IMR-90 (cell line): Measurements from ENCODE around the gene C5AR1. TPM values are rescaled to one million over a fixed set of nuclear protein-coding genes. Genes with fewer than 3 reads are reported as not detected.

Experiments
- ATAC-seq: fragments of 200-7000 bp; cut with Tn5 transposase; 2 replicates; pipeline ENCODE4 v1.9.1; 2020; ENCODE audit warnings: low read depth, mild to moderate bottlenecking, moderate library complexity
- BruUV-seq: library from RNA; stranded (reverse); fragments of 400-500 nt; replicated peaks from 2 replicates; lab custom pipeline; 2021; lab: Mats Ljungman, UMichigan
- CTCF ChIA-PET: fragments of 300-600 bp; formaldehyde crosslinking; extraction: SDS; loops from one replicate; lab custom pipeline; 2021; ENCODE audit warnings: antibody characterized with exemption; lab: Yijun Ruan, JAX
- POLR2A ChIA-PET: fragments of 300-600 bp; sonication (Branson Sonifier 250); formaldehyde crosslinking; loops from one replicate; lab custom pipeline; 2022; ENCODE audit warnings: antibody characterized with exemption; ENCODE audit not compliant: unreplicated experiment; lab: Charles Lee
- DNase-seq: peaks from one replicate; pipeline ENCODE4 v3.0.0; 2013
- H2AFZ ChIP-seq: replicated peaks from 2 replicates; pipeline ENCODE3; 2013; ENCODE audit warnings: low read length, mild to moderate bottlenecking; ENCODE audit not compliant: poor library complexity
- H2AK5ac ChIP-seq: 2 replicates; pipeline ENCODE4 v1.6.1; 2013; ENCODE audit warnings: low read depth, low read length, inconsistent platforms
- H2AK9ac ChIP-seq: replicated peaks from 2 replicates; pipeline ENCODE3; 2013; ENCODE audit warnings: mild to moderate bottlenecking, low read depth, low read length, moderate library complexity; ENCODE audit not compliant: poor library complexity
- H2BK120ac ChIP-seq: 2 replicates; pipeline ENCODE4 v1.6.1; 2013; ENCODE audit warnings: low read depth, low read length, inconsistent platforms
- H2BK15ac ChIP-seq: 3 replicates; pipeline ENCODE4 v1.6.1; 2013; ENCODE audit warnings: low read depth, low read length, inconsistent platforms
- H2BK20ac ChIP-seq: 2 replicates; pipeline ENCODE4 v1.6.1; 2013; ENCODE audit warnings: low read depth, mild to moderate bottlenecking, inconsistent platforms, low read length, moderate library complexity
- H2BK5ac ChIP-seq: 2 replicates; pipeline ENCODE4 v1.6.1; 2013; ENCODE audit warnings: mild to moderate bottlenecking, low read depth, low read length, inconsistent platforms; ENCODE audit not compliant: poor library complexity, severe bottlenecking
- H3K14ac ChIP-seq: replicated peaks from 2 replicates; pipeline ENCODE4 v1.6.1; 2013; ENCODE audit warnings: low read depth, low read length, inconsistent platforms
- H3K18ac ChIP-seq: 2 replicates; pipeline ENCODE4 v1.6.1; 2013; ENCODE audit warnings: low read depth, low read length, control low read depth
- H3K23ac ChIP-seq: 2 replicates; pipeline ENCODE4 v1.6.1; 2013; ENCODE audit warnings: low read depth, low read length, inconsistent platforms
- H3K27ac ChIP-seq: 2 replicates; pipeline ENCODE4 v1.5.1; 2013; ENCODE audit warnings: mild to moderate bottlenecking, control low read depth, low read length; ENCODE audit not compliant: insufficient read depth
- H3K27me3 ChIP-seq: 2 replicates; pipeline ENCODE4 v1.6.1; 2013; ENCODE audit warnings: low read length; ENCODE audit not compliant: control insufficient read depth, insufficient read depth
- H3K36me3 ChIP-seq: 2 replicates; pipeline ENCODE4 v1.6.1; 2013; ENCODE audit warnings: low read length, mixed read lengths; ENCODE audit not compliant: control insufficient read depth, insufficient read depth
- H3K4ac ChIP-seq: 2 replicates; pipeline ENCODE4 v1.6.1; 2013; ENCODE audit warnings: low read depth, low read length, inconsistent platforms
- H3K4me1 ChIP-seq: 2 replicates; pipeline ENCODE4 v1.6.1; 2013; ENCODE audit warnings: low read length, mixed read lengths; ENCODE audit not compliant: control insufficient read depth, insufficient read depth
- H3K4me2 ChIP-seq: 2 replicates; pipeline ENCODE4 v1.6.1; 2013; ENCODE audit warnings: low read depth, mild to moderate bottlenecking, control low read depth, low read length, moderate library complexity
- H3K4me3 ChIP-seq: 2 replicates; pipeline ENCODE4 v1.5.1; 2013; ENCODE audit warnings: low read depth, mild to moderate bottlenecking, control low read depth, low read length, moderate library complexity; ENCODE audit not compliant: insufficient read depth
- H3K56ac ChIP-seq: 2 replicates; pipeline ENCODE4 v1.6.1; 2013; ENCODE audit warnings: low read length, inconsistent platforms; ENCODE audit not compliant: insufficient read depth; ENCODE audit errors: extremely low read depth
- H3K79me1 ChIP-seq, 2 experiments: 2 replicates each; pipeline ENCODE4 v1.6.1; 2013; ENCODE audit warnings: low read length in 2 of 2, inconsistent platforms in 1 of 2, low read depth in 1 of 2
- H3K9ac ChIP-seq: 2 replicates; pipeline ENCODE4 v1.6.1; 2013; ENCODE audit warnings: low read depth, low read length, control low read depth
- H3K9me1 ChIP-seq: 2 replicates; pipeline ENCODE4 v1.6.1; 2013; ENCODE audit warnings: low read length, inconsistent platforms; ENCODE audit not compliant: insufficient read depth
- H3K9me3 ChIP-seq: 2 replicates; pipeline ENCODE4 v1.6.1; 2013; ENCODE audit warnings: low read length; ENCODE audit not compliant: control insufficient read depth, insufficient read depth
- H4K20me1 ChIP-seq: 2 replicates; pipeline ENCODE4 v1.6.1; 2013; ENCODE audit warnings: low read length, inconsistent platforms; ENCODE audit not compliant: insufficient read depth
- H4K5ac ChIP-seq: 2 replicates; pipeline ENCODE4 v1.6.1; 2013; ENCODE audit warnings: mild to moderate bottlenecking, low read depth, low read length, control low read depth
- H4K8ac ChIP-seq, 2 experiments: 2 replicates each; pipeline ENCODE4 v1.6.1; 2013; ENCODE audit warnings: low read depth in 2 of 2, low read length in 2 of 2, control low read depth in 1 of 2, inconsistent platforms in 1 of 2
- H4K91ac ChIP-seq: 2 replicates; pipeline ENCODE4 v1.6.1; 2013; ENCODE audit warnings: low read depth, low read length, inconsistent platforms; ENCODE audit not compliant: insufficient read depth
- BHLHE40 ChIP-seq: fragments of 150-350 bp; IDR thresholded peaks from 2 replicates; pipeline ENCODE4 v1.6.1; 2016; ENCODE audit warnings: mild to moderate bottlenecking, low read depth, low read length
- FOS ChIP-seq: fragments of 150-350 bp; IDR thresholded peaks from 2 replicates; pipeline ENCODE4 v1.6.1; 2016; ENCODE audit warnings: low read depth, low read length
- MAFK ChIP-seq: IDR thresholded peaks from 2 replicates; pipeline ENCODE4 v1.6.1; 2012; ENCODE audit warnings: low read depth, low read length, improper control_type of control experiment
- POLR2A ChIP-seq: IDR thresholded peaks from 2 replicates; pipeline ENCODE4 v1.6.1; 2012; ENCODE audit warnings: mild to moderate bottlenecking, low read depth, low read length
- SMC3 ChIP-seq: fragments of 150-350 bp; IDR thresholded peaks from 2 replicates; pipeline ENCODE4 v1.6.1; 2016; ENCODE audit warnings: low read depth, mild to moderate bottlenecking, antibody characterized with exemption, low read length, moderate library complexity
- WGBS, 2 experiments: methylation state at CpG; one replicate each; pipeline versions ENCODE4 v1.1.5 to v1.1.7; 2013; ENCODE audit warnings: missing lambda C conversion rate in 2 of 2; ENCODE audit not compliant: insufficient read length in 1 of 2; ENCODE audit errors: extremely low coverage in 2 of 2; 5-methylcytosine and 5-hydroxymethylcytosine counted together
- dilution Hi-C: fragments of 300-500 bp; cut with HindIII; formaldehyde crosslinking; loops from one replicate; pipeline ENCODE4 v1.14.3; 2018; ENCODE audit warnings: low sequenced_read_pairs; ENCODE audit not compliant: unreplicated experiment
- in situ Hi-C: fragments of 300-500 bp; cut with MboI; formaldehyde crosslinking; loops from 3 replicates; pipeline ENCODE4 v1.14.3; 2019; ENCODE audit warnings: low sequenced_read_pairs, inconsistent platforms, mixed read lengths
- intact Hi-C: fragments of 100-400 bp; cut with micrococcal nuclease; formaldehyde crosslinking; loops from 2 replicates; pipeline ENCODE4 v1.10.0; 2022
- polyA plus RNA-seq, 3 experiments: library from polyadenylated mRNA; depleted of rRNA; stranded (reverse); fragments of >200 nt; gene quantifications; 2 replicates each; pipeline ENCODE4 v1.2.3, GENCODE V29; 2012; ENCODE audit warnings: low replicate concordance in 1 of 3
- total RNA-seq: library from RNA; depleted of rRNA; stranded (reverse); fragments of >200 nt; gene quantifications from 2 replicates; pipeline ENCODE4 v1.2.3, GENCODE V29; 2012
- TF ChIP-seq, protein P1 (sequence below): fragments of 150-350 bp; IDR thresholded peaks from 2 replicates; pipeline ENCODE4 v1.6.1; 2016; ENCODE audit warnings: low read depth, mild to moderate bottlenecking, low read length, moderate library complexity, borderline replicate concordance

C5AR1 gene
- total and polyA plus RNA-seq, 2 of the 4 experiments (the other 2 are of a cell fraction): under 0.01 to 1.0 TPM

DNA sequence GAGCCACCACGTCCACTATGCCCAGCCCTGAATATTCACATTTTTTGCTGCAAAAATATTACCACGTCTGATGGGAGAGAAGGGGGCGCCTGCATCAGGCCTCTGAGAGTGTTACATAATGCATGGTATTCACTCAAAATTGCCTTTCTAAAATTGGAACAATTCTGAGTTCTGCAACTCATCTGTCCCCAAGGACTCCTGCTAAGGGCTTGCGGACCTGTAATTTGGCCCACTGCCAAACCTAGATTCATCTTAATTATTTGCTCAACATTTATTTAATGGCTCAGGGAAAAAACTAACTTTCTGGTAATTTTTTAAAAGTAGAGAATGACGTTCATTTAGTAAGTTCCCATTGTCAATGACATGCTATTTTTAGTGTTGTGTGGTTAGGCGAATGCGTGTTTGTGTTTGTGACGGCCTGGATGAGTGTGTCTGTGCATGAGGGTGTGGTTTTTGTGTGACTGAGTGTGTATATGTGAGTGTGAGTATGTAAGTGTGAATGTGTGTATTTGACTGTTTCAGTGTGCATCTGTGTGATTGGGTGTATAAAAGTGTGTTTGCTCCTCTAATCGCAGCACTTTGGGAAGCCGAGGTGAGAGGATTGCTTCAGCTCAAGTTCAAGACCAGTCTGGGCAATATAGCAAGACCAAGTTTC lies 26.1 kb upstream of the C5AR1 start:
- Histone ChIP-seq H3K36me3 (no peaks in the 10 kb centered on the region), H4K8ac (no peak overlapping the region), H2AK9ac (no peak overlapping the region), H2AFZ (no peak overlapping the region), H3K27ac (no peak overlapping the region), H2BK120ac (no peak overlapping the region), H3K9me1 (peaks cover 3% of the 10 kb centered on the region; the same call in 1 of the 2 replicates), H2BK20ac (no peak overlapping the region), H3K9ac (no peak overlapping the region), H3K4me3 (no peak overlapping the region), H2BK15ac (no peak overlapping the region), H4K20me1 (no peaks in the 10 kb centered on the region), H3K79me1 (peaks cover 2 to 9% of the 10 kb centered on the region in 2 experiments; a peak in 3 of 4 replicates), H3K56ac (no peak overlapping the region), H3K4me2 (no peak overlapping the region), H3K23ac (no peak overlapping the region), H3K4ac (no peak overlapping the region), H4K91ac (no peak overlapping the region), H3K18ac (no peak overlapping the region), H3K14ac (no peak overlapping the region), H3K9me3 (no peaks in the 10 kb centered on the region), H4K5ac (no peak overlapping the region), H3K27me3 (no peaks in the 10 kb centered on the region), H2AK5ac (peak overlapping the region; percentile 53; the same call in 1 of the 2 replicates), H2BK5ac (no peak overlapping the region), H3K4me1 (no peaks in the 10 kb centered on the region)
- in situ Hi-C loops (loop anchor here (25.0 kb wide), 1 partner anchor 429 kb away; the partner anchor contains the start of gene EHD2), intact Hi-C loops (loop anchor here (1.0 kb wide), 2 partner anchors 108 to 144 kb away; no protein-coding TSS in a partner anchor), dilution Hi-C loops (no loop called here)
- ChIA-PET CTCF (interaction anchor here (1.2 kb wide), 1 partner anchor 8 kb away, joined by 3 read pairs; no protein-coding TSS in a partner anchor), POLR2A (no interaction called here)
- no TSS peak for BruUV-seq
- 77% methylated on average over 6 of the region's 10 CpGs; no CpG with 5 or more reads in 1 of the 2 experiments for WGBS, 2 experiments
- DNase-seq (no peak), ATAC-seq (no peak)
- TF ChIP-seq MAFK (no peak), BHLHE40 (no peak), FOS (no peak), POLR2A (no peak), SMC3 (no peak)
- TF ChIP-seq, protein P1, sequence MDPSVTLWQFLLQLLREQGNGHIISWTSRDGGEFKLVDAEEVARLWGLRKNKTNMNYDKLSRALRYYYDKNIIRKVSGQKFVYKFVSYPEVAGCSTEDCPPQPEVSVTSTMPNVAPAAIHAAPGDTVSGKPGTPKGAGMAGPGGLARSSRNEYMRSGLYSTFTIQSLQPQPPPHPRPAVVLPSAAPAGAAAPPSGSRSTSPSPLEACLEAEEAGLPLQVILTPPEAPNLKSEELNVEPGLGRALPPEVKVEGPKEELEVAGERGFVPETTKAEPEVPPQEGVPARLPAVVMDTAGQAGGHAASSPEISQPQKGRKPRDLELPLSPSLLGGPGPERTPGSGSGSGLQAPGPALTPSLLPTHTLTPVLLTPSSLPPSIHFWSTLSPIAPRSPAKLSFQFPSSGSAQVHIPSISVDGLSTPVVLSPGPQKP: no peak
